ENCODE measurements around the gene MYL6.

The MYL6 gene

GRCh38 chr12:56134897-56135296 lies 23.3 kb upstream of the MYL6 start:
- no peak overlapping the region for H3K4me3 ChIP-seq
- peaks cover 84 to 98% (median 91%) of the 10 kb centered on the region in 3 donors for H3K36me3 ChIP-seq
- H3K4me1 ChIP-seq: peaks cover under 1 to 9% (median 5%) of the 10 kb centered on the region in 4 donors
- H3K27me3 ChIP-seq: no peaks in the 10 kb centered on the region
- H3K27ac ChIP-seq: no peak overlapping the region
- DNase-seq: no peak
- intact Hi-C loops (cut with DNase I; ENCODE audit: low total_unique reads): loop anchor here (5.0 kb wide), 1 partner anchor 127 kb away; no protein-coding TSS in a partner anchor
- TF ChIP-seq CTCF (IDR thresholded peaks at IDR 0.05): no peak
- no peaks in the 10 kb centered on the region for H3K9me3 ChIP-seq

DNA sequence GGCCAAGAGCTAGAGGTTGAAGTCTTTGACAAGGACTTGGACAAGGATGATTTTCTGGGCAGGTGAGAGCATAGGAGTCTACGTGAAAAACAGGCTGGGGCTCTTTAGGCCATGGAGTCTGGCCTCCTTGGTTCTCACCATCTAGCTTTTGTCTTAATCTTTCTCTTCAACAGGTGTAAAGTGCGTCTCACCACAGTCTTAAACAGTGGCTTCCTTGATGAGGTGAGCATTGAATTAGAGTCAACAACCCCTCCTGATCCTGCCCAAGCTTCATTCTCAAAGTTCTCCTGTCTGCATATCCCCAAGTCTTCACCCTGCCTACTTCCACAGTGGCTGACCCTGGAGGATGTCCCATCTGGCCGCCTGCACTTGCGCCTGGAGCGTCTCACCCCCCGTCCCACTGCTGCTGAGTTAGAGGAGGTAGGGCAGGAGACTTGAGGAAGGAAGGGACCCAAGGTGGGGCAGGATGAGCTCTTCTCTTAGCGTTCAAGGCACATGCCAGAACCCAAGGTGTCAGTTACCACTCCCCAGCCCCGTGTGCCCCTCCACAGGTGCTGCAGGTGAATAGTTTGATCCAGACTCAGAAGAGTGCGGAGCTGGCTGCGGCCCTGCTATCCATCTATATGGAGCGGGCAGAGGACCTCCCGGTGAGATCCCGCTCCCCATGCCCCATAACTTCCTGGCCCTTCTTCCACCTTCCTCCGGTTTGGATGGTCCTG lies 20.1 kb upstream of the MYL6 start:
- Histone ChIP-seq H3K4me1 (no peaks in the 10 kb centered on the region), H3K27ac (no peak overlapping the region), H3K27me3 (no peaks in the 10 kb centered on the region), H3K36me3 (peaks cover 89 to 100% (median 95%) of the 10 kb centered on the region in 3 donors), H3K9me3 (no peaks in the 10 kb centered on the region), H3K4me3 (no peak overlapping the region)
- intact Hi-C loops (cut with DNase I; ENCODE audit: low total_unique reads): no loop called here
- no peak for TF ChIP-seq CTCF (IDR thresholded peaks at IDR 0.05)
- DNase-seq: no peak

DNA sequence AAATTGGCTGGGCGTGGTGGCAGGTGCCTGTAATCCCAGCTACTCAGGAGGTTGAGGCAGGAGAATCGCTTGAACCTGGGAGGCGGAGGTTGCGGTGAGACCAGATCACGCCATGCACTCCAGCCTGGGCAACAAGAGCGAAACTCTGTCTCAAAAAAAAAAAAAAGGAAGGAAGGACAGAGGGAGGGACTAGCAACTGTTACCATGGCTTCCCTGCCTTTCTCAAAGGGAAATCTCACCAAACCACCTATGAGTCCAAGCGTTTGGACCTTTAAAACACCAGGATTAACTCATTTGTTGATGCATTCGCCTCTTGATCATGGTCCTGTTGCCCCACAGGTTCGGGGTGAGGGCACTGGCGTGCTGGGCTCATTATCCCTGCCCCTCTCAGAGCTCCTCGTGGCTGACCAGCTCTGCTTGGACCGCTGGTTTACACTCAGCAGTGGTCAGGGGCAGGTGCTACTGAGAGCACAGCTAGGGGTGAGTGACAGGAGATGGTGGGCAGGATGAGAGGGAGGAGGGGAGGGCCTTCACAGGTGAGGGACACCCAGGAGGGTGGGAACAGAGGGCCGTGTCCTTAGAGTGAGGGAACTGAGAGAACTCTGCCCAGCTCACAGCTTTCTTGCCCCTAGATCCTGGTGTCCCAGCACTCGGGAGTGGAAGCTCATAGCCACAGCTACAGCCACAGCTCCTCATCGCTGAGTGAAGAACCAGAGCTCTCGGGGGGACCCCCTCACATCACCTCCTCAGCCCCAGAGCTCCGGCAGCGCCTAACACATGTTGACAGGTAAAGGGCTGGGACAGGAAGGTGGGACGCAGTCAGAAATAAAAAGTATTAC lies 16.0 kb upstream of the MYL6 start:
- intact Hi-C loops (cut with DNase I; ENCODE audit: low total_unique reads): no loop called here
- TF ChIP-seq CTCF (IDR thresholded peaks at IDR 0.05): no peak
- peaks cover 74 to 82% (median 82%) of the 10 kb centered on the region in 3 donors for H3K36me3 ChIP-seq
- no peak overlapping the region for H3K4me3 ChIP-seq
- H3K27ac ChIP-seq: no peak overlapping the region
- peaks cover 0 to 12% (median 7%) of the 10 kb centered on the region in 4 donors for H3K4me1 ChIP-seq
- H3K9me3 ChIP-seq: no peaks in the 10 kb centered on the region
- H3K27me3 ChIP-seq: no peaks in the 10 kb centered on the region
- DNase-seq: no peak

GRCh38 chr12:56143217-56143616 lies 14.9 kb upstream of the MYL6 start:
- no peak for TF ChIP-seq CTCF (IDR thresholded peaks at IDR 0.05)
- H3K27me3 ChIP-seq: no peaks in the 10 kb centered on the region
- no peak overlapping the region for H3K4me3 ChIP-seq
- peaks cover 0 to 13% (median 8%) of the 10 kb centered on the region in 4 donors for H3K4me1 ChIP-seq
- intact Hi-C loops (cut with DNase I; ENCODE audit: low total_unique reads): no loop called here
- DNase-seq: no peak
- H3K27ac ChIP-seq: no peak overlapping the region
- peaks cover 63 to 71% (median 71%) of the 10 kb centered on the region in 3 donors for H3K36me3 ChIP-seq
- H3K9me3 ChIP-seq: no peaks in the 10 kb centered on the region

DNA sequence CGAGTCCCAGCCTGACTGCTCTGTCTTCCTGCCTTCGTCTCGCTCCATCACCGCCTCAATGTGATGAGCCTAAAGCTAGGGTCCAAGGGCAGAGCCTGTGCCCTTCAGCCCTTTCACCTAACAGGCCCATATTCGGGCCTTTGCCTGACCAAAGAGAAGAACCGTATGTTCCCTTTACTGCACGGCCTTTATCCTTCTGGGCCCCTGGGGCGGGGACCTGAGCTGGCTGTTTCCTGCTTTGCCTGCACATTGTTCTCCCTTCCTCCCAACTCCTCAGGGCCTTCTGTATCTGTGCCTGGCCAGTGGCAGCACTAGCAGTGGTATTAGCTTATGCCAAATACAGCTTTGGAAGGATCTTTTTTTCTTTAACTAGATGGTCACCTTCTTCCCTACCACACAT lies 14.3 kb upstream of the MYL6 start:
- Histone ChIP-seq H3K27ac (no peak overlapping the region), H3K9me3 (no peaks in the 10 kb centered on the region), H3K4me1 (peaks cover 0 to 13% (median 8%) of the 10 kb centered on the region in 4 donors), H3K36me3 (peaks cover 57 to 65% (median 65%) of the 10 kb centered on the region in 3 donors), H3K27me3 (no peaks in the 10 kb centered on the region), H3K4me3 (no peak overlapping the region)
- no peak for TF ChIP-seq CTCF (IDR thresholded peaks at IDR 0.05)
- intact Hi-C loops (cut with DNase I; ENCODE audit: low total_unique reads): no loop called here
- DNase-seq: no peak

Measured in tibial artery (tissue), 4 donors.